NCI-H526 treated with DMSO at 0.1 percent for 48 hours (cell line): ENCODE data around the gene PKD1.

Source experiments
- DNase-seq: peaks from one replicate; lab custom pipeline; 2025; lab: John Stamatoyannopoulos, UW

Gene PKD1

DNA sequence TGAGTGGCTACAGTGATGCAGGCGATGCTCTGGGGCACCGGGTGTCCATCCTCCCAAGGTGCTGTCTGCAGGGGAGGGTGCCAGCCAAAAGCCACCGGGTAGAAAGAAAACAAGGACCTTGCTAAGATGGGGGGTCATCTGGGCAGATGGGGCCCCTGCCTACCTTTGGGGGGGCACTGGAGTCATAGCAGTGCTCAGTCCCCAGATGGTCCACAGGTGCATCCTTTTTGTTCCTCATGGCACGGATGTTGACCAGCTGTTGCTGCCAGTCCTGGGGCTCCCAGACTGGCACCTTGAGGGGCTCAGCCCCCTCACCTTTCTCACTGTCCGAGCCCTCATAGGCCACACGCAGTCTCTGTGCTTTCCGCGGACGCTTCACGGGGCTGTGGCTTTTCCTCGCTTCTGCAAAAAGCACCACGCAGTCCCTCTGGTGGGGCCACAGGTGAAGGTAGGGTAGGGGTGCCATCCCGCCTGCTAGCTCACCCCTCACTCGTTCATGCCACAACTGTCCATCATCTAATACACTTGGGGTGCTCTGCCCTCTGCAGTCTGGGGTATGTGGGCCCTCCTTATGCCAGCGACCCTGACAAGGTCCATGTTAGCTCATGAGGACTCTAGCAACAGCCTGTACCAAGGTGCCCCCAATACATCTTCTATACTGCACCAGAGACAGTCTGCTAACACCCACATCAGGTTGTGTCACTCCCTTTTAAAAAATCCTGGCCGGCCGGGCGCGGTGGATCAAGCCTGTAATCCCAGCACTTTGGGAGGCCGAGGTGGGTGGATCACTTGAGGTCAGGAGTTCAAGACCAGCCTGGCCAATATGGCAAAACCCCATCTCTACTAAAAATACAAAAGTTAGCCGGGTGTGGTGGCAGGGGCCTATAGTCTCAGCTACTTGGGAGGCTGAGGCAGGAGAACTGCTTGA lies 89.5 kb downstream of the PKD1 start:
- no peak for DNase-seq

DNA sequence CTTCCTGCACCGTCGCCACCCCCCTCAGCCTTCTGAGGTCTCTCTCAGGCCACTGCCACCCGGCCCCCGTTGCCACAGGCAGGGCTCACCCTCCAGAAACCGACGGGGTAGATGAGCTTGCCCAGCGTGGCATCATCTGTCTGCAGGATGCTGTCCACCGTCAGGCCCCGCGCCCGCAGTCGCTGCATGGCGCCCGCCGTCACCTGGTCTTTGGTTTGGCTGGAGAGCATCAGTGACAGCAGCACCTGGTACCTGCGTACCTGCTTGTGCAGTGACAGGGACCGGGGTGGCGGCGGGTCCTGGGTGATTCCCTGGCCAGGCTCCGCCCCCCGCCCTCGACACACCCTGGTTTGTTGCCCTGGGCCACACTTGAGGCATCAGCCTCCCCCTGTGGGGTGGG lies 91.2 kb downstream of the PKD1 start:
- no peak for DNase-seq

- DNase-seq = no peak
Measured at GRCh38 chr16:2043667-2044451, 91.8 kb downstream of the PKD1 start.

- no peak for DNase-seq
Measured at GRCh38 chr16:2042986-2043666, 92.6 kb downstream of the PKD1 start.

DNA sequence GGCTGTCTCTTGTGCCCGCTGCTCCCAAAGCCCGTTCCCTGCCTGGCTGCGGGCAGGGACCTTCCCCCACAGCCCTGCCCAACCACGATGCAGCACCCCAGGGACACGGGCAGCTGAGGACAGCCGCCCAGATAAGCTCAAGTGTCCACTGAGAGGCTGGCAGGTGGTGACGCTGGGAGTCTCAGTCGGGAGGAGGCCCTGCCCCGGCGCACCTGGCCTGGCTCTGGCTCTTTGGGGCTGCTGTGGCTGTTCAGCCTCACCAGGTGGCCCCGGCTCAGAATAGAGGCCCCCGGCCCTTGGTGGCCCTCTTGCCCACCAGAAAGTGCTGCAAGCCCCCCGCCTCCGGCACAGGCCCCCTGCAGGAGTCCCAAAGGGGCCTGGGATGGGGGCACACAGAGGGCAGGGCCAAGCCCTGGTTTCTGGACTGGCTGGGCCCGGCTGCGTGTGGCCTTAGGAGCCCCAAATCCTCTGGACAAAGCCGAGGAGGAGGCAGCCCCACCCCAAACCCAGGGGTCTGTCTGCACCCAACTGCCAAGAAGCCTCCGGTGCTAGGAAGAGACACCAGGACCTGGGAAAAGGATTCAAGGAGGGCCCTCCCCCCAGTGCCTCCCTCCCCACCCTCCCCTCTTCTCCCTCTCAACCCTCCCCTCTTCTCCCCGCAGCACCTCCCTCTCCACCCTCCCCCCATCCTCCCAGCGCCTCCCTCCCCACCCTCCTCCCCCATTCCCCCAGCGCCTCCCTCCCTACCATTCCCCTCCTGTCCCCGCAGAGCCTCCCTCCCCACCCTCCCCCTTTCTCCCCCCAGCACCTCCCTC lies 93.3 kb downstream of the PKD1 start:
- DNase-seq = no peak

GRCh38 chr16:2040787-2041522 lies 94.7 kb downstream of the PKD1 start:
- no peak for DNase-seq

DNA sequence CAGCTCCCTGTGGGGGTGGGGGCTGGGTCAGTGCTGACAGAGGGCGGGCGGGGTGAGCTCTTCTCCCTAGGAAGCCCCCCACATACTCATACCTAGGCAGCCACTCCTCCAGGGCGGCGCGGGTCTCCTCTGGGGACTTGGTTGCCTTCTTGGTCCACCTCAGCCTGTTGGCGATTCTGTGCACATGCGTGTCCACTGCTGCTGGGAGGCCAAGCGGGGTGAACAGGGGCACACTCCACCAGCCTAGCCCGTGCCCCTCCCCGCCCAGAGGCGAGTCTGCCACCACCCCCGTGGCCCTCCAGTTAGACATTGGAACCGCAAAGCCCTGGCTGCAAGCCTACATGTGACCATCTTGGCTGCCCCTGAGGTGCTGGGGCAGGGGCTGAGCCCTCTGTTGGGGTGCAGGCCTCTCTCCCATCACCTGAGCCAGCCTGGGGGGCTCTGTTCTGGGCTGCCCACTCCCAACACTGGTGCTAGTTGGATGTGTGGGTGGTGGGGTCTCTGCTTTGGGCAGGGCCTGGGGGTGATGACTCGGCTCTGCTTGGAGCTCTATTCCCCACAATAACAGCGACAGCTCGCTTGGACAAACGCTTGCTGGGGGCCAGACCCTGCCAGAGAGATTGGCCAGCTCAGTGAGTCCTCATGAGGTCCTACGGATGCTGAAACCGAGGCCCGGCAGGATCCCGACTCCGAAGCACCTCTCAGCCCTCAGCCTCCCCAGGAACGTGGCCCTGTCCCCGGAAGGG lies 95.5 kb downstream of the PKD1 start:
- no peak for DNase-seq

DNA sequence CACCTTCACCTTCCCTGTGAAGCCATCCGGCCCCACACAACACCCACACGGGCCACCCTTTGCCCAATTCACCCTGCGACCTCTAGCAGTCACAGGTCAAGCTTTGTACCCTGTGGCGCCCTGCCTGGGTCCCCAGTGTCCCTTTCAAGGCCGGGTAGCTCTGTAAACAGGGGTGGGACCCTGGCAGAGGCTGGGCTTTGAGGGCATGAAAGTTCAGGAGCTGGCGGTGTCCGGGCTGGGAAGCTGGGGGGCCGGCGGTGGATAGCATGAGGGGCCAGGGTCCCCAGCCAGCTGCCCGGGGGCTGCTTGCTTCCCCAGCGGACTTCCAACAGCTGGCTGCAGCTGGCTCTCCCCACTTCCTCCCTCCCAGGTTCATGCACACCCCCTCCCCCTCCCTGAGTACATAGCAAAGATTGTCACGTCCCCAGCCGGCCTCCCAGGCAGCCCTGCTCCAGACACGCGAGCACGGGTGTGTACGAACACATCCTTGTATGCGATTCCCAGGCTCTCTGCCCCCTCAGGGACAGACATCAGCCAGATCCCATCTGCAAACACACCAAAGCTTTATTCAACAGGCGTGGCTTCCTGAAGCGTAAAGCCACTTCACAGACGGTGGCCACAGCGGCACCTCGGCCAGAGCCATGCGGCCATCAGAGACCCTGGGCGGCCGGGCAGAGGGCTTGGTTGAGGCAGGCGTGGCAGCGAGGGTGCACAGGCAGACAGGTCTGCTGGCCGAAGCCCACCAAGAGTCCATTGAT lies 96.2 kb downstream of the PKD1 start:
- DNase-seq = no peak
